Testis (tissue), 2 donors: ENCODE data around the gene RRP1.

Experiments
- CTCF ChIP-seq, 3 experiments: fragments of 450-650 bp in 2 of 3; fragments of 200-600 bp in 1 of 3; sonication (generic) in 1 of 3; IDR thresholded peaks; one replicate each; pipeline ENCODE4 v1.5.1; 2016 to 2019; ENCODE audit warnings: antibody characterized with exemption in 3 of 3, mild to moderate bottlenecking in 2 of 3, moderate library complexity in 1 of 3
- POLR2A ChIP-seq: fragments of 450-650 bp; IDR thresholded peaks from one replicate; pipeline ENCODE4 v1.6.1; 2017; ENCODE audit warnings: antibody characterized with exemption, mild to moderate bottlenecking, moderate library complexity

- TF ChIP-seq POLR2A = no peak
- no peak for TF ChIP-seq CTCF (IDR thresholded peaks at IDR 0.05)
These were observed 14.2 kb upstream of the RRP1 start for GRCh38 chr21:43775190-43775589.
